ENCODE data around the gene MIA.

DNA sequence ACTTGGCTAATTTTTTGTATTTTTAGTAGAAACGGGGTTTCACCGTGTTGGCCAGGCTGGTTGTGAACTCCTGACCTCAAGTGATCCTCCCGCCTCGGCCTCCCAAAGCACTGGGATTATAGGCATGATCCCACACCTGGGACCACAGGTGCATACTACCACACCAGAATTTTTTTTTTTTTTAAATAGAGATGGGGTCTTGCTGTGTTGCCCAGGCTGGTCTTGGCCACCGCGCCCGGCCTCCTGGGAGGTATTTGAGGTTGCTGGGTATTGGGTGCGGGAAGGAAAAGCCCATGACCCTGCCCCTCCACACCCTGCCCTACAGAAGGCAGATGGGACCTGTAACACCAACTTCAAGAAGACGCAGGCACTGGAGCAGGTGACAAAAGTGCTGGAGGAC, 38.7 kb upstream of the MIA start:
- TF ChIP-seq, protein P1, sequence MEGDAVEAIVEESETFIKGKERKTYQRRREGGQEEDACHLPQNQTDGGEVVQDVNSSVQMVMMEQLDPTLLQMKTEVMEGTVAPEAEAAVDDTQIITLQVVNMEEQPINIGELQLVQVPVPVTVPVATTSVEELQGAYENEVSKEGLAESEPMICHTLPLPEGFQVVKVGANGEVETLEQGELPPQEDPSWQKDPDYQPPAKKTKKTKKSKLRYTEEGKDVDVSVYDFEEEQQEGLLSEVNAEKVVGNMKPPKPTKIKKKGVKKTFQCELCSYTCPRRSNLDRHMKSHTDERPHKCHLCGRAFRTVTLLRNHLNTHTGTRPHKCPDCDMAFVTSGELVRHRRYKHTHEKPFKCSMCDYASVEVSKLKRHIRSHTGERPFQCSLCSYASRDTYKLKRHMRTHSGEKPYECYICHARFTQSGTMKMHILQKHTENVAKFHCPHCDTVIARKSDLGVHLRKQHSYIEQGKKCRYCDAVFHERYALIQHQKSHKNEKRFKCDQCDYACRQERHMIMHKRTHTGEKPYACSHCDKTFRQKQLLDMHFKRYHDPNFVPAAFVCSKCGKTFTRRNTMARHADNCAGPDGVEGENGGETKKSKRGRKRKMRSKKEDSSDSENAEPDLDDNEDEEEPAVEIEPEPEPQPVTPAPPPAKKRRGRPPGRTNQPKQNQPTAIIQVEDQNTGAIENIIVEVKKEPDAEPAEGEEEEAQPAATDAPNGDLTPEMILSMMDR (IDR thresholded peaks at IDR 0.05; ENCODE audit: poor library complexity, severe bottlenecking), result no peak
- no peak for TF ChIP-seq EZH2 (IDR thresholded peaks at IDR 0.05; ENCODE audit: borderline replicate concordance, insufficient read depth, low read length, poor library complexity, severe bottlenecking)
- no peak for TF ChIP-seq TAF1 (IDR thresholded peaks at IDR 0.05; ENCODE audit: low read depth)
- TF ChIP-seq RAD21 (conservative IDR thresholded peaks at IDR 0.05), result no peak
